Type B pancreatic cell (in vitro differentiated cells): ENCODE measurements around the gene CBL. TPM values are rescaled to one million over a fixed set of nuclear protein-coding genes. Genes with fewer than 3 reads are reported as not detected.

Experiments used
- DNase-seq: peaks from one replicate; pipeline ENCODE4 v3.0.0; 2021; ENCODE audit warnings: mixed read lengths; ENCODE audit not compliant: unreplicated experiment; ENCODE audit errors: extremely low spot score
- H3K27ac Mint-ChIP-seq: 2 replicates; pipeline ENCODE4 v1.8.0; 2021; ENCODE audit warnings: mild to moderate bottlenecking, mixed read lengths
- H3K27me3 Mint-ChIP-seq: 2 replicates; pipeline ENCODE4 v1.8.0; 2021; ENCODE audit warnings: mixed read lengths
- H3K36me3 Mint-ChIP-seq: 2 replicates; pipeline ENCODE4 v1.8.0; 2021; ENCODE audit warnings: mixed read lengths
- H3K4me1 Mint-ChIP-seq: one replicate; pipeline ENCODE4 v1.8.0; 2021; ENCODE audit warnings: mixed read lengths; ENCODE audit not compliant: unreplicated experiment
- H3K4me3 Mint-ChIP-seq: 2 replicates; pipeline ENCODE4 v1.8.0; 2021; ENCODE audit warnings: mild to moderate bottlenecking, mixed read lengths
- H3K9me3 Mint-ChIP-seq: 2 replicates; pipeline ENCODE4 v1.8.0; 2021; ENCODE audit warnings: mixed read lengths
- CTCF ChIP-seq: fragments of 200-600 bp; sonication (generic); conservative IDR thresholded peaks from 2 replicates; pipeline ENCODE4 v1.5.0; 2021; ENCODE audit warnings: antibody characterized with exemption, mild to moderate bottlenecking
- total RNA-seq: library from RNA; stranded (reverse); gene quantifications from 2 replicates; pipeline ENCODE4 v1.2.1, GENCODE V29; 2021; ENCODE audit warnings: low replicate concordance

The CBL gene
- total RNA-seq, 1 donor from 2014 or later, result 21.1 TPM

DNA sequence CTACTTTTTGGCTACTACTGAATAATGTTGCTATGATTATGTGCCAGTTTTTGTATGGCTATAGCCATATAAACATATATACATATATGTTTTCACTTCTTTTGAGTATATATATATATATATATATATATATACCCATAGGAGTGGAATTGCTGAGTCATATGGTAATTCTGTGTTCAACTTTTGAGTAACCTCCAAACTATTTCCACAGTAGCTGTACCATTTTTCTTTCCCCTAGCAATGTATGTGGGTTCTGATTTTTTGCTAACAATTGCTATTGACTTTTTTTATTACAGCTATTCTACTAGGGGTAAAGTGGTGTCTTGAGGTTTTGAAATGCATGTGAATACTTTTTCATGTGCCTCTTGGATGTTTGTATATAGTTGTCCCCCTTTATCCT, 30.4 kb downstream of the CBL start:
- Mint-ChIP-seq H3K36me3 (peaks cover 18% of the 10 kb centered on the region), H3K27ac (no peak overlapping the region), H3K4me1 (no peaks in the 10 kb centered on the region), H3K9me3 (no peaks in the 10 kb centered on the region), H3K27me3 (no peaks in the 10 kb centered on the region), H3K4me3 (no peak overlapping the region)
- DNase-seq, result no peak
- TF ChIP-seq CTCF, result no peak

DNA sequence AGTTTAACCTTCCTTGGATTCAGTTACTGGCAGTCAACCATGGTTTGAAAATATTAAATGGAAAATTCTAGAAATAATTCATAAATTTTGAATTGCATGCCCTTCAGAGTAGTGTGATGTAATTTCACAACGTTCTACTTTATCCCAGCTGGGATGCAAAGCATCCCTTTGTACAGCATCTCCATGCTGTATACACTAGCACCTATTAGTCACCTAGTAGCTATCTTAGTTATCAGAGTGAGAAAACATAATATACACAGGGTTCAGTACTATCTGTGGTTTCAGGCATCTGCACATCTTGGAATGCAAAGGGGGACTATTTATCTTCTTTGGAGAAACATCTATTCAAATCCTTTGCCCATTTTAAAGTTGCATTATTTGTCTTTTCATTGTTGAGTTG, 30.8 kb downstream of the CBL start:
- TF ChIP-seq CTCF, result no peak
- Mint-ChIP-seq H3K4me3 (no peak overlapping the region), H3K4me1 (no peaks in the 10 kb centered on the region), H3K27me3 (no peaks in the 10 kb centered on the region), H3K27ac (no peak overlapping the region), H3K36me3 (peaks cover 18% of the 10 kb centered on the region), H3K9me3 (no peaks in the 10 kb centered on the region)
- no peak for DNase-seq

GRCh38 chr11:119237515-119237914, 31.4 kb downstream of the CBL start:
- peaks cover 14% of the 10 kb centered on the region for H3K36me3 Mint-ChIP-seq
- no peaks in the 10 kb centered on the region for H3K4me1 Mint-ChIP-seq
- no peaks in the 10 kb centered on the region for H3K27me3 Mint-ChIP-seq
- no peak for DNase-seq
- TF ChIP-seq CTCF, result no peak
- H3K4me3 Mint-ChIP-seq, result no peak overlapping the region
- no peak overlapping the region for H3K27ac Mint-ChIP-seq
- H3K9me3 Mint-ChIP-seq, result no peaks in the 10 kb centered on the region

GRCh38 chr11:119248750-119249670, 42.9 kb downstream of the CBL start:
- DNase-seq, result no peak
- H3K27ac Mint-ChIP-seq, result no peak overlapping the region
- H3K27me3 Mint-ChIP-seq, result no peaks in the 10 kb centered on the region

GRCh38 chr11:119249671-119250010, 43.5 kb downstream of the CBL start:
- no peak for TF ChIP-seq CTCF
- Mint-ChIP-seq H3K36me3 (peaks cover 8% of the 10 kb centered on the region), H3K4me3 (no peak overlapping the region), H3K27ac (no peak overlapping the region), H3K4me1 (no peaks in the 10 kb centered on the region), H3K9me3 (no peaks in the 10 kb centered on the region), H3K27me3 (no peaks in the 10 kb centered on the region)
- no peak for DNase-seq

More at GRCh38 chr11:119248750-119249670, 42.9 kb downstream of the CBL start:
- Mint-ChIP-seq H3K4me3 (no peak overlapping the region), H3K36me3 (peaks cover 8% of the 10 kb centered on the region), H3K4me1 (no peaks in the 10 kb centered on the region), H3K9me3 (no peaks in the 10 kb centered on the region)
- no peak for TF ChIP-seq CTCF
